HG02588 (cell line): ENCODE data around the gene HES4.
A peak's percentile ranks its signal among the peaks of the same experiment; 100 is the strongest.

Source experiments
- ATAC-seq: cut with Tn5 transposase; IDR thresholded peaks from one replicate; pipeline ENCODE4 v1.9.1; 2021; ENCODE audit warnings: mild to moderate bottlenecking, moderate library complexity; ENCODE audit not compliant: unreplicated experiment

Gene HES4

GRCh38 chr1:969260-969855, 30.5 kb downstream of the HES4 start:
- no peak for ATAC-seq

GRCh38 chr1:967466-968343, 32.2 kb downstream of the HES4 start:
- ATAC-seq: no peak

GRCh38 chr1:966704-967300, 33.1 kb downstream of the HES4 start:
- ATAC-seq: peak; percentile 46

GRCh38 chr1:966135-966703, 33.7 kb downstream of the HES4 start, which contains the start of gene PLEKHN1:
Gene PLEKHN1 (plus strand): TSS chr1:966482. CDS start chr1:966532, 50 bp downstream.
- ATAC-seq: peak; percentile 21

GRCh38 chr1:965526-966134, 34.3 kb downstream of the HES4 start:
- ATAC-seq: no peak

- ATAC-seq: no peak
Measured at GRCh38 chr1:964691-965525, 35.0 kb downstream of the HES4 start.

- no peak for ATAC-seq
Measured at GRCh38 chr1:963746-964525, 36.0 kb downstream of the HES4 start.

GRCh38 chr1:963301-963651, 36.6 kb downstream of the HES4 start:
- no peak for ATAC-seq

- no peak for ATAC-seq
Measured at GRCh38 chr1:962381-963300, 37.3 kb downstream of the HES4 start.

GRCh38 chr1:961132-961669, 38.7 kb downstream of the HES4 start:
- ATAC-seq: no peak

- no peak for ATAC-seq
Measured at GRCh38 chr1:960363-961131, 39.4 kb downstream of the HES4 start, which contains the start of gene KLHL17. Gene KLHL17 (plus strand): TSS chr1:960584. CDS start chr1:960694, 110 bp downstream.

GRCh38 chr1:959731-960362, 40.0 kb downstream of the HES4 start:
- no peak for ATAC-seq

- peak; percentile 58 for ATAC-seq
Measured at GRCh38 chr1:958823-959730, 40.8 kb downstream of the HES4 start, which contains the start of gene NOC2L. Gene NOC2L (minus strand): TSS chr1:959256. CDS start chr1:959240, 16 bp downstream.

- no peak for ATAC-seq
Measured at GRCh38 chr1:956636-957035, 43.3 kb downstream of the HES4 start.

- ATAC-seq: no peak
Measured at GRCh38 chr1:955474-955873, 44.4 kb downstream of the HES4 start.

- ATAC-seq: no peak
Measured at GRCh38 chr1:954927-955326, 45.0 kb downstream of the HES4 start.
